Smooth muscle cell (in vitro differentiated cells): Measurements from ENCODE around the gene ATOH8. TPM values are rescaled to one million over a fixed set of nuclear protein-coding genes. Genes with fewer than 3 reads are reported as not detected.
A peak's percentile ranks its signal among the peaks of the same experiment; 100 is the strongest.

Source experiments
- DNase-seq: peaks from one replicate; lab custom pipeline; 2025; ENCODE audit not compliant: unreplicated experiment; lab: John Stamatoyannopoulos, UW
- H2AFZ ChIP-seq: fragments of 200-600 bp; sonication (generic); 2 replicates; pipeline ENCODE4 v1.6.0; 2016; ENCODE audit warnings: antibody characterized with exemption, low read depth, mild to moderate bottlenecking
- H3F3A ChIP-seq: fragments of 200-600 bp; sonication (generic); 2 replicates; pipeline ENCODE4 v1.6.0; 2017; ENCODE audit warnings: antibody characterized with exemption, low read depth
- H3K27ac ChIP-seq: fragments of 200-600 bp; sonication (generic); 2 replicates; pipeline ENCODE4 v1.5.1; 2016; ENCODE audit warnings: low read depth, mild to moderate bottlenecking
- H3K27me3 ChIP-seq: fragments of 200-600 bp; sonication (generic); 2 replicates; pipeline ENCODE4 v1.6.1; 2016; ENCODE audit warnings: low read depth, mild to moderate bottlenecking
- H3K36me3 ChIP-seq: fragments of 200-600 bp; sonication (generic); 2 replicates; pipeline ENCODE4 v1.5.1; 2016; ENCODE audit warnings: low read depth
- H3K4me1 ChIP-seq: fragments of 200-600 bp; sonication (generic); 2 replicates; pipeline ENCODE4 v1.5.1; 2016; ENCODE audit warnings: low read depth
- H3K4me2 ChIP-seq: fragments of 200-600 bp; sonication (generic); 2 replicates; pipeline ENCODE4 v1.6.0; 2016; ENCODE audit warnings: mild to moderate bottlenecking
- H3K4me3 ChIP-seq: fragments of 200-600 bp; sonication (generic); 2 replicates; pipeline ENCODE4 v1.5.1; 2016; ENCODE audit warnings: mild to moderate bottlenecking
- H3K79me2 ChIP-seq: fragments of 200-600 bp; sonication (generic); 2 replicates; pipeline ENCODE4 v1.6.0; 2016; ENCODE audit warnings: low read depth, mild to moderate bottlenecking
- H3K9ac ChIP-seq: fragments of 200-600 bp; sonication (generic); 2 replicates; pipeline ENCODE4 v1.6.0; 2016; ENCODE audit warnings: low read depth
- H3K9me3 ChIP-seq: fragments of 200-600 bp; sonication (generic); replicated peaks from 2 replicates; pipeline ENCODE4 v1.5.1; 2016; ENCODE audit warnings: low read depth
- H4K20me1 ChIP-seq: fragments of 200-600 bp; sonication (generic); 2 replicates; pipeline ENCODE4 v1.6.0; 2016; ENCODE audit warnings: low read depth
- CTCF ChIP-seq: fragments of 200-600 bp; sonication (generic); IDR thresholded peaks from 2 replicates; pipeline ENCODE4 v1.5.1; 2017; ENCODE audit warnings: borderline replicate concordance, mild to moderate bottlenecking, antibody characterized with exemption; ENCODE audit not compliant: insufficient read depth, poor library complexity, severe bottlenecking
- WGBS: methylation state at CpG from one replicate; pipeline ENCODE4 v1.1.7; 2016; ENCODE audit warnings: low lambda C conversion rate; 5-methylcytosine and 5-hydroxymethylcytosine counted together
- polyA plus RNA-seq: library from polyadenylated mRNA; unstranded; fragments of >200 nt; fragmentation: Nextera tagmentation; extraction: Ambion mirVana; gene quantifications from 2 replicates; pipeline ENCODE4 v1.2.1, GENCODE V29; 2016
- total RNA-seq: library from RNA; depleted of rRNA; stranded (reverse); fragments of >200 nt; gene quantifications from 2 replicates; pipeline ENCODE4 v1.2.3, GENCODE V29; 2014

The ATOH8 gene
- total and polyA plus RNA-seq, 2 experiments from 2014 or later: 5.2 to 6.5 TPM

GRCh38 chr2:85806358-85807118, 52.7 kb downstream of the ATOH8 start:
- 90% methylated on average over 4 of the region's 4 CpGs for whole genome bisulfite sequencing
- no peak for DNase-seq

GRCh38 chr2:85807756-85808155, 54.0 kb downstream of the ATOH8 start:
- Histone ChIP-seq H4K20me1 (no peaks in the 10 kb centered on the region), H3K27ac (no peak overlapping the region), H3K4me1 (no peaks in the 10 kb centered on the region), H3K4me3 (no peak overlapping the region), H3K4me2 (no peak overlapping the region), H3K9ac (no peak overlapping the region), H3K27me3 (no peaks in the 10 kb centered on the region), H3K9me3 (no peaks in the 10 kb centered on the region), H3K36me3 (no peaks in the 10 kb centered on the region), H3K79me2 (no peaks in the 10 kb centered on the region), H2AFZ (no peak overlapping the region), H3F3A (peaks cover 6% of the 10 kb centered on the region)
- 98% methylated on average over 3 of the region's 3 CpGs for WGBS
- no peak for DNase-seq
- TF ChIP-seq CTCF: no peak

More at GRCh38 chr2:85806358-85807118, 52.7 kb downstream of the ATOH8 start:
- no peak for TF ChIP-seq CTCF
- no peak overlapping the region for H3K27ac ChIP-seq
- H4K20me1 ChIP-seq: no peaks in the 10 kb centered on the region
- no peaks in the 10 kb centered on the region for H3K4me1 ChIP-seq
- no peaks in the 10 kb centered on the region for H3K79me2 ChIP-seq
- no peak overlapping the region for H3K4me2 ChIP-seq
- peaks cover 2% of the 10 kb centered on the region for H3F3A ChIP-seq
- H3K9ac ChIP-seq: no peak overlapping the region
- H3K36me3 ChIP-seq: no peaks in the 10 kb centered on the region
- no peak overlapping the region for H2AFZ ChIP-seq
- no peaks in the 10 kb centered on the region for H3K27me3 ChIP-seq
- H3K9me3 ChIP-seq: no peaks in the 10 kb centered on the region
- no peak overlapping the region for H3K4me3 ChIP-seq

GRCh38 chr2:85810371-85811179, 56.8 kb downstream of the ATOH8 start:
- peaks cover 6% of the 10 kb centered on the region for H3F3A ChIP-seq
- no peak overlapping the region for H2AFZ ChIP-seq
- no peak for DNase-seq
- no peak overlapping the region for H3K9ac ChIP-seq
- TF ChIP-seq CTCF: no peak
- H3K4me1 ChIP-seq: no peaks in the 10 kb centered on the region
- no peaks in the 10 kb centered on the region for H3K36me3 ChIP-seq
- H3K9me3 ChIP-seq: no peaks in the 10 kb centered on the region
- H4K20me1 ChIP-seq: no peaks in the 10 kb centered on the region
- H3K79me2 ChIP-seq: no peaks in the 10 kb centered on the region
- no peak overlapping the region for H3K4me3 ChIP-seq
- peak overlapping the region; percentile 9 for H3K27ac ChIP-seq
- peak overlapping the region; percentile 54 for H3K4me2 ChIP-seq
- H3K27me3 ChIP-seq: peaks cover 5% of the 10 kb centered on the region
- WGBS: 74% methylated on average over 16 of the region's 16 CpGs
